Natural killer cell (primary cell): ENCODE data around the gene NFIA. TPM values are rescaled to one million over a fixed set of nuclear protein-coding genes. Genes with fewer than 3 reads are reported as not detected.

Source experiments
- ATAC-seq, 3 donors: fragments of 150-1000 bp in 2 of 3; fragments of 200-7000 bp in 1 of 3; cut with Tn5 transposase; 1 replicate in 1 of 3; 2 replicates in 2 of 3; pipeline ENCODE4 v1.10.0; 2021; ENCODE audit warnings: mild to moderate bottlenecking in 2 of 3, moderate library complexity in 2 of 3
- DNase-seq, 2 donors: peaks; one replicate each; pipeline versions ENCODE4 v3.0.0 to v3.0.0-alpha.2; 2013 to 2021; ENCODE audit warnings: mixed read lengths in 1 of 2
- H3K27ac ChIP-seq: one replicate; pipeline ENCODE4 v1.5.1; 2013; ENCODE audit warnings: mild to moderate bottlenecking, low read length
- H3K27me3 ChIP-seq: one replicate; pipeline ENCODE4 v1.6.1; 2013; ENCODE audit warnings: low read length; ENCODE audit not compliant: control insufficient read depth, insufficient read depth
- H3K36me3 ChIP-seq: one replicate; pipeline ENCODE4 v1.6.1; 2013; ENCODE audit warnings: low read length; ENCODE audit not compliant: control insufficient read depth, insufficient read depth
- H3K4me1 ChIP-seq: one replicate; pipeline ENCODE4 v1.6.1; 2013; ENCODE audit warnings: low read length; ENCODE audit not compliant: control insufficient read depth, insufficient read depth
- H3K4me3 ChIP-seq: one replicate; pipeline ENCODE4 v1.5.1; 2013; ENCODE audit warnings: low read length
- H3K9me3 ChIP-seq: one replicate; pipeline ENCODE4 v1.6.1; 2013; ENCODE audit warnings: low read length; ENCODE audit not compliant: control insufficient read depth, insufficient read depth
- H3K27ac Mint-ChIP-seq, 2 donors: one replicate each; pipeline ENCODE4 v1.8.0; 2022; ENCODE audit warnings: mild to moderate bottlenecking in 2 of 2, mixed read lengths in 2 of 2, moderate library complexity in 1 of 2
- H3K27me3 Mint-ChIP-seq, 2 donors: one replicate each; pipeline ENCODE4 v1.8.0; 2022; ENCODE audit warnings: low read depth in 2 of 2, mixed read lengths in 2 of 2
- H3K36me3 Mint-ChIP-seq: one replicate; pipeline ENCODE4 v1.8.0; 2022; ENCODE audit warnings: mixed read lengths
- H3K4me1 Mint-ChIP-seq, 2 donors: one replicate each; pipeline ENCODE4 v1.8.0; 2022; ENCODE audit warnings: mixed read lengths in 2 of 2
- H3K4me3 Mint-ChIP-seq: one replicate; pipeline ENCODE4 v1.8.0; 2022; ENCODE audit warnings: mild to moderate bottlenecking, moderate library complexity, mixed read lengths
- H3K9me3 Mint-ChIP-seq, 2 donors: one replicate each; pipeline ENCODE4 v1.8.0; 2022; ENCODE audit warnings: mixed read lengths in 2 of 2
- WGBS: methylation state at CpG from one replicate; pipeline ENCODE4 v1.1.7; 2013; ENCODE audit warnings: missing lambda C conversion rate; ENCODE audit not compliant: insufficient coverage; 5-methylcytosine and 5-hydroxymethylcytosine counted together
- intact Hi-C: fragments of 100-400 bp; cut with micrococcal nuclease; formaldehyde crosslinking; loops from one replicate; pipeline ENCODE4 v1.14.2; 2022
- total RNA-seq, 4 donors: library from RNA; stranded (reverse); fragments of 120-200 nt in 1 of 4; gene quantifications; one replicate each; pipeline versions ENCODE4 v1.2.3 to v1.2.4, GENCODE V29; 2013 to 2022
- TF ChIP-seq, protein P1 (sequence below): fragments of 200-600 bp; IDR thresholded peaks from one replicate; pipeline ENCODE4 v1.8.0; 2022; ENCODE audit warnings: antibody characterized with exemption

Gene NFIA
- total RNA-seq, 3 donors from 2014 or later (not counting 1 experiment from before 2014, with no cell fraction given) = 3.5 to 6.5 (median 3.6) TPM

DNA sequence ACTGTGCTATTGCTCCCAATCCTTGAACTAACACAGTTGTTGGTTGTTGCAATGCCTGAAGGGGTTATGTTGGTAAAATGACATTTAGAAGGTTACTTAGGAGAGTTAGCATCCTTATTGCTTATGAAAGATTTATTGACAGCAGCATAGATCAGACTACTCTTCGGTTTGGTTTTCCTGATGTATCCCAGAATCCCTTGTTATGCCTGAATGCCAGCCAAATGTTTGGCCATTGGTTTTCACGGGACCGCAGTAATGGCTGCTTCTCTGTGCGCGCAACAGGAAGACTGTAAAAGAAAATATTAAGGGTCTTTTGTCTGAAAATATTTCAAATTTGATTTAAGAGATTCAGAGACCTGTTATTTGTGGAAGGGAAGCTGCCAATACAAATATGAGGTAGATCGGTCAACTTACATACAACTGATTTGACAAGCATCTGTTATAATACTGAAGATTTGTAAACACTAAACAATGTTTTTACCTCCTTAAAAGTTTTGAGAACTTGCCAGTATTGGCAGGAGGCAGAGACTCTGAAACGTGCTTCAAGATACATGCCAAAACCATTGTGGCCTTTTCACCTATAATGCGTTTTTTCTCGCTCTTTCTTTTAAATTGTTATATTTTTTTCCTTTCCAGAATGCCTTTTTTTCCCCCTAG is 8.3 kb downstream of the NFIA start:
- WGBS = 94% methylated on average over 8 of the region's 9 CpGs
- H3K4me1 Mint-ChIP-seq = no peaks in the 10 kb centered on the region
- H3K4me3 Mint-ChIP-seq = no peak overlapping the region
- H3K27ac Mint-ChIP-seq = no peak overlapping the region
- no peaks in the 10 kb centered on the region for H3K9me3 Mint-ChIP-seq
- Histone ChIP-seq H3K27me3 (no peaks in the 10 kb centered on the region), H3K4me1 (no peaks in the 10 kb centered on the region), H3K27ac (no peak overlapping the region), H3K9me3 (no peaks in the 10 kb centered on the region), H3K36me3 (no peaks in the 10 kb centered on the region), H3K4me3 (no peak overlapping the region)
- ATAC-seq (no peak), DNase-seq (no peak)
- peaks cover 19% of the 10 kb centered on the region for H3K36me3 Mint-ChIP-seq
- intact Hi-C loops = no loop called here
- TF ChIP-seq, protein P1, sequence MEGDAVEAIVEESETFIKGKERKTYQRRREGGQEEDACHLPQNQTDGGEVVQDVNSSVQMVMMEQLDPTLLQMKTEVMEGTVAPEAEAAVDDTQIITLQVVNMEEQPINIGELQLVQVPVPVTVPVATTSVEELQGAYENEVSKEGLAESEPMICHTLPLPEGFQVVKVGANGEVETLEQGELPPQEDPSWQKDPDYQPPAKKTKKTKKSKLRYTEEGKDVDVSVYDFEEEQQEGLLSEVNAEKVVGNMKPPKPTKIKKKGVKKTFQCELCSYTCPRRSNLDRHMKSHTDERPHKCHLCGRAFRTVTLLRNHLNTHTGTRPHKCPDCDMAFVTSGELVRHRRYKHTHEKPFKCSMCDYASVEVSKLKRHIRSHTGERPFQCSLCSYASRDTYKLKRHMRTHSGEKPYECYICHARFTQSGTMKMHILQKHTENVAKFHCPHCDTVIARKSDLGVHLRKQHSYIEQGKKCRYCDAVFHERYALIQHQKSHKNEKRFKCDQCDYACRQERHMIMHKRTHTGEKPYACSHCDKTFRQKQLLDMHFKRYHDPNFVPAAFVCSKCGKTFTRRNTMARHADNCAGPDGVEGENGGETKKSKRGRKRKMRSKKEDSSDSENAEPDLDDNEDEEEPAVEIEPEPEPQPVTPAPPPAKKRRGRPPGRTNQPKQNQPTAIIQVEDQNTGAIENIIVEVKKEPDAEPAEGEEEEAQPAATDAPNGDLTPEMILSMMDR = no peak
- H3K27me3 Mint-ChIP-seq = peaks cover 17 to 54% of the 10 kb centered on the region in 2 donors

DNA sequence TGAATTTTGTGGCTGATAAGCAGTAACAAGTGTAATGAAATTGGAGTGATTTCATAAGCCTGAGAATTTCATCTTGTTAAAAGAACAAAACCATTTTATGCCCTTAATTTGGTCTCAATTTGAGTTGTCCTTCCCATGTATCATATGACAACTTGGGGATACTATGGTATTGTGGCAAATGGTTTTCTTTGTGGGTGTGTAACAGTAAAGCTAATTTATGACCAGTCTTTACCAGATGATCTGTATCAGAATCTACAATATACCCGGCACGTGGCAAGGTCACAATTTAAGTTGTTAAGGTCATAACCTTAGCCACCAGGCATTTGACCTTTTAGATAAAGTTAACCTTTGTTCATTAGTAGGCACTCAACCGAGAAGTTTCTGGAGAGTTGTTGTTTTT is 9.1 kb downstream of the NFIA start:
- H3K27me3 Mint-ChIP-seq = peaks cover 17 to 52% of the 10 kb centered on the region in 2 donors
- no peak for DNase-seq
- H3K4me3 ChIP-seq = no peak overlapping the region
- 97% methylated on average over 3 of the region's 3 CpGs for WGBS
- no peaks in the 10 kb centered on the region for H3K27me3 ChIP-seq
- H3K4me3 Mint-ChIP-seq = no peak overlapping the region
- H3K4me1 Mint-ChIP-seq = no peaks in the 10 kb centered on the region
- H3K4me1 ChIP-seq = no peaks in the 10 kb centered on the region
- intact Hi-C loops = no loop called here
- H3K27ac Mint-ChIP-seq = no peak overlapping the region
- no peak for ATAC-seq
- no peaks in the 10 kb centered on the region for H3K36me3 ChIP-seq
- no peaks in the 10 kb centered on the region for H3K9me3 ChIP-seq
- TF ChIP-seq, protein P1 = no peak
- H3K36me3 Mint-ChIP-seq = peaks cover 19% of the 10 kb centered on the region
- H3K9me3 Mint-ChIP-seq = no peaks in the 10 kb centered on the region
- H3K27ac ChIP-seq = no peak overlapping the region

DNA sequence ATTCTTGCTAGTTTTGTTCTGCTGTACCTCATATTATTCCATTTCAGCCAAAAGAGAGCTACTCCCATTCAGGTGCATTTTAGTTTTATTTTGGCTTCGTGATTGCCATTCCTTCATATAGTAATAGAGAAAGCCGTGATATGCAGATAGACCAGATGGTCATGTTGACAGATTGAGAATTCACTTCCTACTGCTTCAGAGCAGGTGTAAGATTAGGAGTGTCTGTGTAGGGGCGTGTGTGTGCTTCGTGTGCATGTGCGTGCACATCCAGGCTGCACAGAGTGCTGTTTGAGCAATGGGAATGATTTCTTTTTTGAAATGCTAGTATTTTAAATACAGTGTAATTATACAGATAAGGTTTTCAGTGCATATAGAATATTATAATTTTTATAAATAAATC is 10.3 kb downstream of the NFIA start:
- Histone ChIP-seq H3K27ac (no peak overlapping the region), H3K9me3 (no peaks in the 10 kb centered on the region), H3K4me1 (no peaks in the 10 kb centered on the region), H3K4me3 (no peak overlapping the region), H3K36me3 (no peaks in the 10 kb centered on the region), H3K27me3 (peaks cover 2% of the 10 kb centered on the region)
- intact Hi-C loops = no loop called here
- DNase-seq (no peak), ATAC-seq (no peak)
- peaks cover 19 to 50% of the 10 kb centered on the region in 2 donors for H3K27me3 Mint-ChIP-seq
- H3K4me1 Mint-ChIP-seq = no peaks in the 10 kb centered on the region
- H3K4me3 Mint-ChIP-seq = no peak overlapping the region
- 84% methylated on average over 5 of the region's 5 CpGs for WGBS
- peaks cover 19% of the 10 kb centered on the region for H3K36me3 Mint-ChIP-seq
- H3K27ac Mint-ChIP-seq = no peak overlapping the region
- TF ChIP-seq, protein P1 = no peak
- H3K9me3 Mint-ChIP-seq = no peaks in the 10 kb centered on the region
